Measurements from ENCODE around the gene VPS33A.
"Not testable (repeated sequence)": the region's sequence is repeated elsewhere in the genome, so short reads cannot be mapped to it uniquely, and the experiment has no call there.

VPS33A gene

DNA sequence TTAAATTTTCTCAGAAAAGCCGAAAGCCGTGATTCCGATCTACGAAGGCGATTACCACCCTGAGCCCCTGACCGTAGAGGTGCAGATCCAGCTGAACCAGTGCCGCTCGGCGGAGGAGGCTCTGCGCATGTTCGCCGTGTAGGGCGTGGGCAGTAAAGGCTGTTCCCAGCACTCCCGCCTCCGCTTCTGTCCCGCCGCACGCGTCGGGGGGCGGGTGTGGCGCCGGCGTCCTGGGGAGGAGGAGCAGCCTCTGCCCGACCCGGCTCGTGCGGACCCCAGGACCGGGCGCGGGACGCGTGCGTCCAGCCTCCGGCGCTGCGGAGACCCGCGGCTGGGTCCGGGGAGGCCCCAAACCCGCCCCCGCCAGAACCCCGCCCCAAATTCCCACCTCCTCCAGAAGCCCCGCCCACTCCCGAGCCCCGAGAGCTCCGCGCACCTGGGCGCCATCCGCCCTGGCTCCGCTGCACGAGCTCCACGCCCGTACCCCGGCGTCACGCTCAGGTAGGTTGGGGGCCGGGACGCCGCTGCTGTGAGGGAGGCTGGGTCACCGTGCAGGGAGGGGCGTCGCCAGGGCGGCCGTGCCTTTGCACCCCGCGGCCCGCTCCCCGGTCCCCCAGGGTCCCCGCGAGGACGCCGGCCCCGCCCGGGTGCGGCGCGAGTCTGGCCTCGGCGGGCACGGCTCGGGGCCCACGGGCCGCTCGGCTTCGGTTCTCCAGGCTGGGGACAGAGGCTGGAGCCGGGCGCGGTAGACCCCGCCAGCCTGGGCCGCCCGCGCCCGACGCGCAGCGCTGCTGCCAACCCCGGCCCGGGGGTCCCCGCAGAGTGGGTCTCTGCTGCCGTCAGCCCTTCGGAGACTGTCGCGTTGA, 62.8 kb downstream of the VPS33A start, which contains the start of gene B3GNT4:
Gene B3GNT4 (plus strand): TSS at position 409 of the 866 bp plus-strand sequence. CDS start 910 bp downstream, outside the sequence.
- no peak for DNase-seq

DNA sequence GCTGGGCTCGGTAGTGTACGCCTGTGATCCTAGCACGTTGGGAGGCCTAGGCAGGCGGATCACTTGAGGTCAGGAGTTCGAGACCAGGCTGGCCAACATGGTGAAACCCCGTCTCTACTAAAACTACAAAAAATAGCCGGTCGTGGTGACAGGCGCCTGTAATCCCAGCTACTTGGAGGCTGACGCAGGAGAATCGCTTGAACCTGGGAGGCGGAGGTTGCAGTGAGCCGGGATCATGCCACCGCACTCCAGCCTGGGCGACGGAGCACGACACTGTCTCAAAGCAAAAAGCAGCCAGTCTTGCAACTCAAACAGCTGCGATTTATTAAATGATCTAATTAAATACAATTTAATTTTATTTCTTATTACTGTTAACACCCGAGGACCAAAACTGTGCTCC, 63.5 kb downstream of the VPS33A start:
- DNase-seq: not testable (repeated sequence)

DNA sequence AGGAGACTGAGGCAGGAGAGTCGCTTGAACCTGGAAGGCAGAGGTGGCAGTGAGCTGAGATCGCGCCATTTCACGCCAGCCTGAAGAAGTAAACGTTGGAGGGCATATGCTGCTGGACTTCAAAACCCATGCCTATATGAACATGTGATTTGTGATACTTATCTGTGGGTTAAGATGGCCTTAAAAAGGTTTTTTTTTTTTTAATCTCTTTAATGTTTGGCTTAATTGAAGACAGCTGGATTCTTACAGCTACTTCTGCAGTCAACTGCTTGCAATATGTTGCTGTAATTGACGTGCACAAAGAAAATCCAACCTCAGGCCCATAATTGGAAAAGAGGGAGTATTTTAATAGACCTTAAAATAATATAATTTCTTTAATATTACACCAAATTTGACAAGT, 64.3 kb downstream of the VPS33A start:
- DNase-seq: no peak

DNA sequence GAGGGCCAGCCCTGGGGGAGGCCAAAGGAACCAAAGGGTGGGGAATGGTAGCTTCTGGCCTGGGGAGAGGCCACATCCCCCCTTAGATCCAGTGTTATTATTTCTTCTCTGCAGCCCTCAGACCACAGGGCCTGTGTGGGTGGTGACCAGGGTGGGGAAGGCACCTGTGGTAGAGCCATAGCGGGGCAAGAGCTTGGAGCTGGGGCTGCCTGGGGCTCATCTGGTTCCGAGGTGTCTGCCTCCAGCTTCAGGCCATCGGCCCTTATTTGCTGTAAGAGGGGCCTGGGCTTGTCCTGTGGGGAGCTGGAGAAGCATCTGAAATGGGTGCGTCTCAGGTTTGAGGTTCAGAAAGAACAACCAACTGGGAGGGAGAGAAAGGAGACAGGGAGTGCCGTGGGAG, 64.9 kb downstream of the VPS33A start:
- DNase-seq: no peak

DNA sequence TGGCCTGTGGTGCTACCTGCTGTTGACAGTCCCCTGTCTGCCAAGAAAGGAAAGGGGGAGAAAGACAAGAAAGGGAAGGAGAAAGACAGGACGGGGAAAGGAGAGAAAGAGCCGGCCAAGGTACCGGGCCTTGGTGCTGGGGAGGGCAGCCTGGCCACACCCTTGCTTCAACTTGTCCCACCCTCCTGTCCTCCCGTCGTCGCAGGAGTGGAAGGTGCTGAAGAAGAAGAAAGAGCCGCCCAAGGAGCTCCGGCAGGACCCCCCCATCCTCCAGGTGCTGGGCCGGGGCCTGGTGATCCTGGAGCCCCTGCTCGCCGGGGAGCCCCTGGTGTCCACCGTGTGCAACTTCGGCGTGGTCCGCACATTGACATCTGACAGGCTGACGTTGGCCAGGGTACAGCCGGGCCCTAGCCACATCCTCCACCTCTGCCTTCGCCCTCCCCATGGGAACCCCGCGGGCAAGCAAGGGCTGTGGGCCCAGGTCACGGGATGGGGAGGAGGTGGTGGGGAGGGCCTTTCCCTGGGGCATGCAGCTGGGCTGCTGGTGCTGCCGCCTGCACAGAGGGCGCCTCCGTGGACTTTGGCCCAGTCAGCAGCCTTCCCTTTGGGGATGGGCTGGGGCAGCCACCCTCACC, 65.6 kb downstream of the VPS33A start:
- DNase-seq: no peak

DNA sequence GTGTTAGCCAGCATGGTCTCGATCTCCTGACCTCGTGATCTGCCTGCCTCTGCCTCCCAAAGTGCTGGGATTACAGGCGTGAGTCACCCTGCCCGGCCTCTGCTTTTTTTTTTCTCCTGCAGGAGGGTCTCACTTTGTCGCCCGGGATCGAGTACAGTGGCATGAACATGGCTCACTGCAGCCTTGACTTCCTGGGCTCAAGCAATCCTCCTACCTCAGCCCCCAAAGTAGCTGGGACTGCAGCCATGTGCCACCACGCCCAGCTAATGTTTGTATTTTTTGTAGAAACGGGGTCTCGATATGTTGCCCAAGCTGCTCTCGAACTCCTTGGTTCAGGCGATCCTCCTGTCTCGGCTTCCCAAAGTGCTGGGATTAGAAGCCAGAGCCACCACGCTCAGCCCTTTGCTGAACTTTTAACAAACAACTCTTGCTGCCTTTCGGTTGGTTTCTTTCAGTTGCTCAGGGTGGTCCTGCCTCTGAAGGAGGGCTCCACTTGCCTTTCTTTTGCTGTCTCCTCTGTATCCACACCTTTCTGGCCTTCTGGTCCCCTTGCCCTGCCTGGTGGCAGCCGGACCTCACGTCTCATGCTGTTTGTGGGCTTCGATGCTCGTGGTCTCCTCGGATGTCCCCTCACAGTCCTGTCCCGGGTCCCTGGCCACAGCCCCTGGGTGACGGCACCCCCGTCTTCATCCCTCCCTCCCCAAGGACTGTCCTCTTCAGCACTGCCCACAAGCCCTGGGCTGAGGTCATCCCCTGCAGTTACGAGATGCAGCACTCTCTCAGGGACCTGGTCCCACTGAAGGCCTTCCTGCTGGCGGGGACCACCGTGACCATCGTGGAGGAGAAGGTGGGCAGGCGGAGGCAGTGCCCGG, 66.6 kb downstream of the VPS33A start:
- DNase-seq: no peak

DNA sequence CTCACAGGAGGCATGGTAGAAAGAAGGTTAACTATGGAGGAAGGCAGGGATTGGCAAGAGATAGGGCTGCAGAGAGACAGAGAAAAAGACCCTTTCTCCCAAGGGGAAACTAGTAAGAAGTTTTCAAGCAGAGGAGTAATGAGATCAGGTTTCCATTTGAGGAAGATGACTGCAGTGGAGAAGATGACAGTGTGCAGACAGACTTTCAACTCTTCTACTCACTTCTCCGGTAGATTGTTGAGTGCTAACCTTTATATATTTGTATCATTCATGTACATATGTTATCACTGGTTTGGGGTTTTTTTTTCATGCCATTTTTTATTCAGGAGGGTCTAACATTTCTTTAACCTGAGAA, 68.7 kb downstream of the VPS33A start:
- DNase-seq: no peak

DNA sequence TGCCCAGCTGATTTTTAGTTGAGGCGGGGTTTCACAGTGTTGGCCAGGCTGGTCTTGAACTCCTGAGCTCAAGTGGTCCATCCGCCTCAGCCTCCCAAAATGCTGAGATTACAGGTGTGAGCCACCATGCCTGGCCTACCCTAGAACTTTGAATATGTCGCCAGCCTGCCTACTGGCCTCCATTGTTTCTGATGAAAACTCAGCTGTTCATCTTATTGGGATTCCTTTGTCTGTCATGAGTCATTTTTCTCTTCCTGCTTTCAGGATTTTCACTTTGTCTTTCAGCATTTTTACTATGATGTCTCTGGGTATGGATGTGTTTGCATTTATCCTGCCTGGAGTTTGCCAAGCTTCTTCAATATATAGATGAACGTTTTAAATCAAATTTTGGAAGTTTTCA, 70.9 kb downstream of the VPS33A start:
- DNase-seq: no peak

DNA sequence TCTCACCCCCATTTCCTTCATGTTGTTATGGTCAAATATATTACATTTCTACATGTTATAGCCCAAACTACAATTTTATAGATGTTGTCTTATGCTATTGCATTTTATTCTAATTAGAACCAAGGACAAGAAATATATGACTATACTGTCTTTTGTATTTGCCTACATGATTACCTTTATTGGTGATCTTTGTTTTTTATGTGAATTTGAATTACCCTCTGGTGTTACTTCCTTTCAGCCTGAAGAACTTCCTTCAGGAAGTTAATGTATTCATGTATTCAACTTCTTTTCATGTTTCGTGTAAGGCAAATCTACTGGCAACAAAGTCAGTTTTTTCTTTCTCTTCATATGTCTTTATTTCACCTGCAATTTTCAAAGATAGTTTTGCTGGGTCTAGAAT, 71.5 kb downstream of the VPS33A start:
- DNase-seq: no peak

DNA sequence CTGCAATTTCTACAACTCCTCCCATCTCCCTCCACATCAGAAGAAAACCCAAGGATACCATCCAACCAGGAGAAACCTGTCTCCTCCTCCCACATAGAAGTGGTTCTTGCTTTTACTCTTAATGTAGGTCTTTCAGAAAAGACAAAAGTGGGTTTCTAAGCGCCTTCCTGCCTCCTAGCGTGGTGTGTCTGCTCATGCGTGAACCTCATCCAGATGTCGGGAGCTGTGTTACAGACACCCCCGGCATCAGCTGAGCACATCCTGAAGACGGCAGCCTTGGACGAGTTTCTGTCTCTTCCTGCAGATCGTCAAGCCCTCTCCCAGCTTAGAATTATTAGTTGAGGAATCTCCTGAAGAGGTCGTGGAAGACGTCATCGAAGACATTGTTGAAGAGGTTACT, 73.9 kb downstream of the VPS33A start:
- no peak for DNase-seq

DNA sequence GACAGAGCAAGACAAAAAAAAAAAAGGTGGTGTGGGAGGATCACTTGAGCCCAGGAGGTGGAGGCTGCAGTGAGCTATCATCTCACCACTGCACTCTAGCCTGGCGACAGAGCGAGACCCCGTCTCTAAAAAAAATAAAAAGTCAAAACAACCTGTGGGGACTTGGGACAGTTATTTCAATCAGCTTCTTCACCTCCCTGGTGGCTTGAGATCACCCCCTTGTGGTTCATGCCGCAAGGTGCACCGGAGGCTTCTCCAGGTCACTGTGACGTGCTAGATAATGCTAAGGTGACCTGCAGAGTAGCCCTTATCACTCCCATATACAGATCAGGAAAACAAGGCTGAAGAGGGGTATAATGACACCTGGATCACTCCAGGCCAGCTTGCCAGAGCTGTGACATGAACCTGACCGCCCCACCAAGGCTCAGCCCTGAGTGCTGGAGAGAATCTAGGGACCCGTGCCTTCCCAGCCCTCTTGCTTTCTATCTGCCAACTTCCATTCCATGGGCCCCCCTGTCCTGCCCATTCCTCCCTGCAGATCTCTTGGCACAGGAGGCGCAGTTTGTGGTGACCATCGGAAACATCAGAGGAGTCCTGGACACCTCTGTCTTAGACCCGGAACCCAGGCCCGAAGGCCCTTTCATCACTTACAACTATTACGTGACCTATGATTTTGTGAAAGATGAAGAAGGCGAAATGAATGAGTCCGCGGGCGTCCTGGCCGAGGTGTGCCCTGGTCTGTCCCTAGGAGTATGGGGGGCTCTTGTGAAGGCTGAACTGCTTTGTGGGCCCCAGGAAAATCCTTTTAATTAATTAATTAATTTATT, 75.2 kb downstream of the VPS33A start:
- DNase-seq: no peak

DNA sequence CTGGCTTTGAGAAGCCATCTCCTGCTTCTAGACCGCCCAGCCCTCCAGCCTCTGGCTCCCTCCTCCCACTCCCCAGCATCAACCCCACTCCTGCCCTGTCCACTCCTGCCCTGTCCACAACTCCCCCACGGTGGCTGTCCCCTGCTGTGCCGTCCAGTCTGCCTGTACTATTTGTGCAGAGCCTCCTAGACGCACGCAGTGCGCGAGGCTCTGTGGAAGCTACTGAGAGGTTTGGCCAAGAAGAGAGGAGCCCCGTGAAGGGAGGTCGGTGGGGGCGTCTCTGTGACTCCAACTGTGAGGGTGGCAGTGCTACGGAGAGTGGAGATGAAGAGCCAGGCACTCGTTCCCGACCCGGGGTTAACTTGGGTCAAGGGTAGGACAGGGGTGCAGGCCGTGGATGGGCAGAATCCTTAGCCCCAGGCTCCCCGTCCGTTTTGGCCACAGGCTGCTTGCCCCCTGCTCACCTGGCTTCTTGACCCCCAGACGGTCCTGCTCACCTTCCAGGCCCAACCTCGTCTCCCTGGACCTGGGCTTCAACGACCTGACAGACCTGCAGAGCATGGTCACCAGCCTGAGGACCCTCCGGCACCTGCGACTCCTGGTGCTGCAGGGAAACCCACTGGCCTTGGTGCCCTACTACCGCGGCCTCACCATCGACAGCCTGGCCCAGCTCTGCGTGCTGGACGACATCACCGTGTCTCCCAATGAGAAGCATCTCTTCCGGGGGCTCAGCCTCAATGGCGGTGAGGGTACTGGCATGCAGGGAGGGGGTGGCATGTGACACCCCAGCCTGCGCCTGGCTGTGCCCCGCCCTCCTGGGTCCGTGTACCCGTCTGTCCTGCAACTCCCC, 76.4 kb downstream of the VPS33A start:
- DNase-seq: no peak

DNA sequence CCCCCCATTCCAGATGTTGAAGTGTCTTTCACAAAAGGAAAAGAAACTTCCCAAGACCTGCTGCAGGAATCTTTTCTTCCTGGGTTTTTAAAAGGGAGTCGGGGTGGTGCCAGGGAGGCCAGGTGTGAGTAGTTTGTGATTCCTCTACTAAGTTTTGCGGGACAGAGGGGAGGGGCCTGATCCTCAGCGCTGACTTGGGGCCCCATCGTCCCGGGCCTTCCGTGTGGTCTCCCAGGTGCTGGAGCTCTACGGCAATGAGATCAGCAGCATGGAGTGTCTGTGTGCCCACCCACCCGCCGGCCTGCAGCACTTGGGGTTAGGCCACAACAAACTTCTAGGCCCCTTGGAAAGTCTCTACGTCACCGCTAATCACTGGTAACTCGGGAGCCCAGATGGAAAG, 78.8 kb downstream of the VPS33A start:
- DNase-seq: no peak

DNA sequence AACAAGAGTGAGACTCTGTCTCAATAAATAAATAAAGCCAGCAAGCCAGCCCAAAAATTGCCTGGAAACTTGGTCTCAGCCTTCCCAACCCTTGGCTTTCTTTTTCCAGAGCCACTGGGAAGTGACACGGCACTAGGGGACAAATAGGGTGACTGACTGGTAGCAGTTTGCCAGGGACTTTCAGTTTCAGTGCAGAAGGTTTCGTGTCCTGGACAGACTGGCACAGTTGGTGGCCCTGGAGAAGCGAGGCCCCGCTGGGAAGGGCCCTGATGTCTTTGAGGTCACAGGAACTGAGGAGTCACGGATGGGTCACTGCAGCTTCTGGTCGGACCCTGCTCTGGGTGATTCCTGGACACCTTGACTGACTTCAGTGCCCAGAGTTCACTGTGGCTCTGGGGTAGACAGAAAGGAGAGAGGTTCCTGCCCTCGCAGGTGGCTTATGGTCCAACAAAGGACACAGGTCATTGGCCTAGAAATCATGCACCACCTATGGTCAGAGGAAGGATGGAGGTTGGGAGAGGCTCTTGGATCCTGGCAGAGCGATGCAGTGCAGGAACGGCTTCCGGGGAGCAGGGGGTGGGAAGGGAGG, 80.7 kb downstream of the VPS33A start:
- DNase-seq: no peak

DNA sequence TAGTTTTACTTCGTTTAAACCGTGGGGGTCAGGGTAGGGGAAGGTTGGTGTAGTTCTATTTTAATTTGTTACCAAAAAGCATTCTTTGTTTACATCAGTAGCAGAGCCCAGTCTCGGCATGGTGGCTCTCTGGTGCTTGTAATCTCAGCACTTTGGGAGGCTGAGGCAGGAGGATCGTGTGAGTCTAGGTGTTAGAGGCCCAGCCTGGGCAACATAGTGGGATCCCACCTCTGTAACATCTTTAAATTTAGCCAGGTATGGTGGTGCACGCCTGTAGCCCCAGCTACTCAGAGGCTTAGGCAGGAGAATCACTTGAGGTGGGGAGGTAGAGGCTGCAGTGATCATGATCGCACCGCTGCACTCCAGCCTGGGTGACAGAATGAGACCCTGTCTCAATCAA, 81.2 kb downstream of the VPS33A start:
- DNase-seq: no peak

DNA sequence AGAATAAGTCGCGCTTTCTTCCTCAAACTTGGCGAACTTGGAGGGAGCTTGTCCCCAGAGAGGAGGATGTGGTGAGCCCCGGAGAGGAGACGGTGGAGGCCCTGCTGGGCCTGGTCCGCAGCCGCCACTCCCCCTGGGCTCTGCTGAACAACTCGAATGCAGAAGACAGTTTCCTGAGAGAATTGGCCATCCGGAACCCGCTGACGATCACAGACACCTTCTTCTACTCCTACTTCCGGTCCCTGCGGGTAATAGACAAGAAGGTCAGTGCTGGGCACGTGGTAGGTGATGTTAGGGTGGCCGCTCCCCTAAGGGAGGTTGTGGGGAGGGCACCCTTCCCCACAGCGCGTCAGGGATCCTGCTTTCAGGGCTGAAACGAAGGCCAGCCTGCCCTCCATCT, 81.8 kb downstream of the VPS33A start:
- DNase-seq: no peak

DNA sequence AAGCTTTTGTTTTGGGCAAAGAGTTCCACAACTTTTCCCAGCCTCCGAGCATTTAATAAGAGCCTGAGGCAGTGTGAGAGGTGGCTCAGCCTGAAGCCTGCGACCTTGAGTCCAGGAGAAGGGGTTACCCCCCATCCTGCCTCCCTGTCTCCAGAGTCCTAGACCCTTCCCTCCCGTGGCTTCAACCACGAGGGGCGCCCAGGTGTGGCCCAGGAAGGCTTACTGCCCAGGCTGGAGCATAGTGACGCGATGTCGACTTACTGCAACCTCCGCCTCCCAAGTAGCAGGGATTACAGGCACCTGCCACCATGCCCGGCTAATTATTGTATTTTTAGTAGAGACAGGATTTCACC, 82.7 kb downstream of the VPS33A start:
- no peak for DNase-seq

DNA sequence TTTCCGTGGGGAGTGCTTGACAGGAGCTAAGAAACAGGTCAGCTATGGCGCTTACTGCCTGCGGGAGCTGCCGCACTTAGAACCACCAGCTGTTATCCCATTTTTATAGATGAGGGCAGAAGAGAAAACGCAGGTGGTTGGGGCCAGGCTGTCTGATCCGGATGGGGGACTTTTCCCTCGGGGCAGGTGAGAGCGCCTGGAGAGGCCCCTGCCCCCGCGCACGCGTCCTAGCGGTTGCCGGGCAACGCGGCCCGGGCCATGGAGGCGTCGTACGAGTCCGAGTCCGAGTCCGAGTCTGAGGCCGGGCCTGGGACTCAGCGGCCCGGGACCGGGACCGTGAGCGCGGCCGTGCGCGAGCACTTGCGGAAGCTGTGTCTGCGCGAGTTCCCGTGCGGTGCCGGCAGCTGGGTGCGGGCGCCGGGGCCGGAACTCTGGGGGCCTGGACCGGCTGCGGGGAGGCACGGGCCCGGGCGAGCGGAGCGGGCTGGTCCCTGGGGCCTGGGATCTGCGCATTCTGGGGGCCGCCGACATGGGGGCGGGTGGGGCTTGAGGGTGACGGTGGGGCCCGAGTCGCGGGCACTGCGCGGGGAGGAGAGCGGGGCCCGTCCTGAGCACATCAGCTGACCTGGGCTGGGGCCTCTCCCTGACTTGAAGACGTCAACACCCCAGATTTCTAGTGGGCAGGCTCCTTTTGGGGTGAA, 83.3 kb downstream of the VPS33A start, which contains the start of gene LRRC43:
Gene LRRC43 (plus strand): TSS at position 237 of the 701 bp plus-strand sequence. CDS start 22 bp downstream, at position 259.
- no peak for DNase-seq
